GM10266 (cell line): ENCODE measurements around the gene KIAA2012.
"Not testable (repeated sequence)": the region's sequence is repeated elsewhere in the genome, so short reads cannot be mapped to it uniquely, and the experiment has no call there.

Source experiments
- DNase-seq: peaks from one replicate; pipeline ENCODE4 v3.0.0; 2012; ENCODE audit errors: extremely low spot score
- CTCF ChIP-seq: IDR thresholded peaks from 2 replicates; pipeline ENCODE4 v1.5.1; 2012; ENCODE audit warnings: mild to moderate bottlenecking, low read depth; ENCODE audit not compliant: control insufficient read depth, insufficient read depth; ENCODE audit errors: missing control alignments

Gene KIAA2012

GRCh38 chr2:202204855-202205254 lies 131.8 kb downstream of the KIAA2012 start:
- no peak for TF ChIP-seq CTCF
- no peak for DNase-seq

GRCh38 chr2:202208526-202208925 lies 135.5 kb downstream of the KIAA2012 start:
- no peak for DNase-seq
- no peak for TF ChIP-seq CTCF

- DNase-seq, result no peak
- no peak for TF ChIP-seq CTCF
Observed at GRCh38 chr2:202215179-202215578, 142.1 kb downstream of the KIAA2012 start.

- DNase-seq, result no peak
- no peak for TF ChIP-seq CTCF
Observed at GRCh38 chr2:202221873-202222272, 148.8 kb downstream of the KIAA2012 start.

- peak; percentile 24 for DNase-seq
- TF ChIP-seq CTCF, result peak; percentile 0
Observed at GRCh38 chr2:202237787-202238233, 164.8 kb downstream of the KIAA2012 start.

GRCh38 chr2:202238234-202239197 lies 165.5 kb downstream of the KIAA2012 start, which contains the start of gene SUMO1:
SUMO1 (minus strand) TSS chr2:202238597; CDS start chr2:202238451, 146 bp downstream.
- peak; percentile 88 for DNase-seq
- TF ChIP-seq CTCF, result no peak

- DNase-seq, result not testable (repeated sequence)
Observed at GRCh38 chr2:202247710-202248109, 174.7 kb downstream of the KIAA2012 start.
